IPS-18a (cell line): ENCODE data around the gene COL18A1.
A peak's percentile ranks its signal among the peaks of the same experiment; 100 is the strongest.

Source experiments
- H3K27ac ChIP-seq: one replicate; pipeline ENCODE4 v1.5.1; 2013; ENCODE audit warnings: low read length
- H3K27me3 ChIP-seq: one replicate; pipeline ENCODE4 v1.6.1; 2013; ENCODE audit warnings: mild to moderate bottlenecking, low read length; ENCODE audit not compliant: control insufficient read depth, insufficient read depth
- H3K36me3 ChIP-seq: one replicate; pipeline ENCODE4 v1.6.1; 2013; ENCODE audit warnings: low read depth, low read length; ENCODE audit not compliant: control insufficient read depth
- H3K4me1 ChIP-seq: one replicate; pipeline ENCODE4 v1.6.1; 2013; ENCODE audit warnings: low read depth, low read length; ENCODE audit not compliant: control insufficient read depth
- H3K4me3 ChIP-seq: one replicate; pipeline ENCODE4 v1.5.1; 2013; ENCODE audit warnings: low read length
- H3K9ac ChIP-seq: one replicate; pipeline ENCODE4 v1.6.1; 2013; ENCODE audit warnings: mild to moderate bottlenecking, low read length, moderate library complexity
- H3K9me3 ChIP-seq: one replicate; pipeline ENCODE4 v1.6.1; 2013; ENCODE audit warnings: low read depth, low read length; ENCODE audit not compliant: control insufficient read depth

The COL18A1 gene

DNA sequence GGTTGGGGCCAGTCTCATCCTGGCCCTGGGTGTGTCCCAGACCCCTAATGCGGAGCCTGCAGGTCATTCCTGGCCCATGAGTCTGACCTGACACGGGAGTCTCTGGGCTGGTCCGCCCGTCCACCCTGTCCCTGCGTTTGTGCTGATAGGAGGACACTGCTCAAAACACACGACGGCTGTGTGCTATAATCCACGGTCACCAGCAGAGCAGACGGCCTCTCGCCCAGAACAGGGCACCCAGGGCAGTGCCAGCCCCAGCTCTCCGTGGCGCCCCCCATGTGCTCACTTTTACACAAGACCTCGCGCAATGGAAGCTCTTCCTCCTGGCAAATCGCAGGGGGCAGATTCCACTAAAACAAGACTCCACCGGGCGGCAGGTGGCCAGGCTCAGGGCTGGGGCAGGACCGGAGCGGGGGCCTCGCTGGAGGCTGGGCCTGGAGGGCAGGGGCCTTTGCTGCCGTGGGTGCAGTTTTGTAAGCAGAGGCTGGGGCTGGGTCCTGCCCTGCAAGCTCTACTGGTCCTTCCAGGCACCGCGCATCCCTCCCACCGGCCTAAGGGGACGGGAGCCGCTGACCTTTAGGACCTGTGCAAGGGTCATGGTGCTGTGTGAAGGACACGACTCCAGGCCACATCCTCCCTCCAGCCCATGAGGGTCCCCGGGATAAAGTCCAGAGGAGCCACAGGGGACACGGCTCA is 147.9 kb downstream of the COL18A1 start:
- no peaks in the 10 kb centered on the region for H3K27me3 ChIP-seq
- no peaks in the 10 kb centered on the region for H3K9me3 ChIP-seq
- H3K36me3 ChIP-seq, result no peaks in the 10 kb centered on the region
- no peak overlapping the region for H3K9ac ChIP-seq
- H3K27ac ChIP-seq, result no peak overlapping the region
- H3K4me1 ChIP-seq, result peaks cover 6% of the 10 kb centered on the region
- no peak overlapping the region for H3K4me3 ChIP-seq

- Histone ChIP-seq H3K9me3 (no peaks in the 10 kb centered on the region), H3K27ac (no peak overlapping the region), H3K27me3 (no peaks in the 10 kb centered on the region), H3K36me3 (no peaks in the 10 kb centered on the region), H3K4me3 (peak overlapping the region; percentile 45), H3K9ac (no peak overlapping the region), H3K4me1 (peaks cover 6% of the 10 kb centered on the region)
These were observed 149.7 kb downstream of the COL18A1 start for GRCh38 chr21:45554477-45555175.

DNA sequence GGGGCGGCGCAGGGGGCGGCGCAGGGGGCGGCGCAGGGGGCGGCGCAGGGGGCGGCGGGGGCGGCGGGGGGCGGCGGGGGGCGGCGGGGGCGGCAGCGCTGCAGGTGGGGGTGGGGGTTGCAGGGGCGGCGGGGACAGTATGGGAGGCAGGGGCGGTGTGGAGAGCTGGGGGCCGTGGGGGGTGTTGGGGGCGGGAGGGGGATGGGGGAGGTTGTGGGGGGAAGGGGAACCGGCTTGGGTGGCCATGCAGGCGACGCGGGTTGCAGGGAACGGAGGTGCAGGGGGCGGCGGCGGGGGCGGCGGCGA is 150.2 kb downstream of the COL18A1 start:
- Histone ChIP-seq H3K4me1 (peaks cover 6% of the 10 kb centered on the region), H3K27me3 (no peaks in the 10 kb centered on the region), H3K4me3 (no peak overlapping the region), H3K9me3 (no peaks in the 10 kb centered on the region), H3K9ac (no peak overlapping the region), H3K36me3 (no peaks in the 10 kb centered on the region), H3K27ac (no peak overlapping the region)

DNA sequence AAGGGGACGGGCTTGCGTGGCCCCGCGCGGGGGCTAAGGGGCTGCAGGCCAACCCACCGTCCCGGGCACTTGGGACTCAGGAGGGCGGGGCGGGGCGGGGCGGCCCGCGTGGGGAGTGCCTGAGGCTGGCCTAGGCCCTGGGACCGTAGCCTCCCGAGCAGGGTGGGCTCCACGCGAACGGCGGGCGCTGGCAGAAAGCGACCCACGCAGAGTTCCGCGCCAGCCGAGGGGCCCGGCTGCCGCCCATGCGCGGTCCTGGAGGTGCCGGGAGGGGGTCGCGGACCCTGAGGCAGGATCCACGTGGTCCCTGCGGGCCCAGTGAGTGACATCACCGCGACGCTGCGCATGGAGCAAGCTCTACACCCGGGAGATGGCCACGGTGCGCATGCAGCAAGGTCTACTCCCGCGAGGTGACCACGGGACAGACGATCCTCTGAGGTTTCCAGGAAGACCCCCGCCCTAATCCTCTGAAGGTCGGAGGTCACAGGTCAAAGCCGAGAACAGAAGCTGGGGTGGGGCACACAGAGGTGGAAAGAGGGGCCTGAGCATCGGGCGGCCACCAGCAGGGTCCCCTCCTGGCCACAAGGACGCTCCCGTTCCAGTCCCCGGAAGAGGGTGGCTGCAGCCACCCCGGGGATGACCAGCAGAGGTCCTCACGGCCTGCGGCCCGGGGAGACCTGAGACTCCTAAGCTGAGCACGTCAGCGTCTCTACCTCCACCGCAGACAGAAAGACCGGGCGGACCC is 150.8 kb downstream of the COL18A1 start:
- H3K36me3 ChIP-seq, result no peaks in the 10 kb centered on the region
- H3K4me1 ChIP-seq, result peaks cover 6% of the 10 kb centered on the region
- H3K27me3 ChIP-seq, result no peaks in the 10 kb centered on the region
- no peak overlapping the region for H3K9ac ChIP-seq
- peak overlapping the region; percentile 44 for H3K4me3 ChIP-seq
- H3K9me3 ChIP-seq, result no peaks in the 10 kb centered on the region
- no peak overlapping the region for H3K27ac ChIP-seq

DNA sequence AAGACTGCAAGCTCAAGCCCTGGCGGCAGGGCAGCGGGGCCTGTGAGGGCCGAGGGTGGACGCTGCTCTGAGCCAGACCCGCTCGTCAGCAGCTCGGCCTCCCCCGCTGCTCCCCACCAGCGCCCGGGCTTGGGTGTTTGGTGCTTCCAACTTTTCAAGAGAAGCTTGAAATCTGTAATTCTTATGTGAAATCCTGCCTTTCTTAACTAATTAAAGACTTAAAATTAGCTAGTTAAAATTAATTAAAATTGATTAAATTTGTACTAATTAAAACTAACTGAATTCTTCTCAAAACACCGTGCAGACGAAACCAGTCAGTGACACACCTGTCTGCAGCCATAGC is 151.3 kb downstream of the COL18A1 start:
- Histone ChIP-seq H3K9me3 (no peaks in the 10 kb centered on the region), H3K36me3 (no peaks in the 10 kb centered on the region), H3K27ac (no peak overlapping the region), H3K4me1 (peaks cover 2% of the 10 kb centered on the region), H3K4me3 (no peak overlapping the region), H3K9ac (no peak overlapping the region), H3K27me3 (no peaks in the 10 kb centered on the region)

DNA sequence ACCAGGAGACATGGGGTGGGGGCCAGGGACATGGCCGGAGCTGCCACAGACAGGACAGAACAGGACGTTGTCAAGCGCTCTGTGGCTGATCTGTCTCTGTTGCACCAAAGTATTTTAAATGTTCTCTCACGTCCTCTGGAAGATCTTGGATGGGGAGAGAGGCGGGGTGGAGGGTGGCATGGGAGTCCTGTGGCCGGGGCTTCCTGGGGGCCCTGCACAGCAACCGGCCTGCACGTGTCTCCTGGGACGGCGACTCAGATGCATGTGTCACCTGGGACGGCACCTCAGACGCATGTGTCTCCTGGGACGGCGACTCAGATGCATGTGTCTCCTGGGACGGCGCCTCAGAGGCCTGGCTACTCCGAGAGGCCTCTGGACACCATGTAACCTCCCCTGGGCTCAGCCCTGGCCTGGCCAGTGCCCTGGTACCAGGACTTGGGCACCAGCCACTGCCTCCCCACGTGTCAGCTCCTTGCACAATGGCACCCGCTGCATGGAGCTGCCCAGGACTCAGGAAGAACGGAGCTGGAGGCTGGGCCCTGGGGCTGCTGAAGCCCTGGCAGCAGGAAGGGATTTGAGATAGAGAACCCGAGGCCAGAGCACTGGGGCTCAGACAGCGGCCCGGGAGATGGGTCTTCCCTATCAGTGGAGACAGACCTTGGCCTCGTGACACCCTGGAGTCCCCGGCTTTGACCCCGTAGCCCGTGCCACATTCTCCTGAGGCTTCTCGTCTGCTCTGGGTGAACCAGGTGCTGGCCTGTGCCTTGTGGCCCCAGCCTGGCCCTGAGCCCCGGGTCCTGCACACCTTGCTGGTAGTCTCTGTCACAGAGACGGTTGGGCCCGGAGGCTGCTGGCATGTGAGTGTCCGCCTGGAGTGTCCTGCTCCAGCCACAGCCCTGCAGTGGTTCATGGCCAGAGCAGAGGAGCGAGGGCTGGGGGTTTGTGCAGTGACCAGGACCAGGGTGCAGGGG is 152.0 kb downstream of the COL18A1 start:
- Histone ChIP-seq H3K9me3 (no peaks in the 10 kb centered on the region), H3K4me3 (no peak overlapping the region), H3K27ac (no peak overlapping the region)

GRCh38 chr21:45557616-45558043 is 152.7 kb downstream of the COL18A1 start:
- H3K4me1 ChIP-seq, result no peaks in the 10 kb centered on the region
- no peak overlapping the region for H3K27ac ChIP-seq
- no peak overlapping the region for H3K4me3 ChIP-seq
- H3K27me3 ChIP-seq, result no peaks in the 10 kb centered on the region
- no peak overlapping the region for H3K9ac ChIP-seq
- H3K9me3 ChIP-seq, result no peaks in the 10 kb centered on the region
- H3K36me3 ChIP-seq, result no peaks in the 10 kb centered on the region

More for the DNA sequence above, 152.0 kb downstream of the COL18A1 start:
- Histone ChIP-seq H3K27me3 (no peaks in the 10 kb centered on the region), H3K36me3 (no peaks in the 10 kb centered on the region), H3K9ac (no peak overlapping the region), H3K4me1 (no peaks in the 10 kb centered on the region)

DNA sequence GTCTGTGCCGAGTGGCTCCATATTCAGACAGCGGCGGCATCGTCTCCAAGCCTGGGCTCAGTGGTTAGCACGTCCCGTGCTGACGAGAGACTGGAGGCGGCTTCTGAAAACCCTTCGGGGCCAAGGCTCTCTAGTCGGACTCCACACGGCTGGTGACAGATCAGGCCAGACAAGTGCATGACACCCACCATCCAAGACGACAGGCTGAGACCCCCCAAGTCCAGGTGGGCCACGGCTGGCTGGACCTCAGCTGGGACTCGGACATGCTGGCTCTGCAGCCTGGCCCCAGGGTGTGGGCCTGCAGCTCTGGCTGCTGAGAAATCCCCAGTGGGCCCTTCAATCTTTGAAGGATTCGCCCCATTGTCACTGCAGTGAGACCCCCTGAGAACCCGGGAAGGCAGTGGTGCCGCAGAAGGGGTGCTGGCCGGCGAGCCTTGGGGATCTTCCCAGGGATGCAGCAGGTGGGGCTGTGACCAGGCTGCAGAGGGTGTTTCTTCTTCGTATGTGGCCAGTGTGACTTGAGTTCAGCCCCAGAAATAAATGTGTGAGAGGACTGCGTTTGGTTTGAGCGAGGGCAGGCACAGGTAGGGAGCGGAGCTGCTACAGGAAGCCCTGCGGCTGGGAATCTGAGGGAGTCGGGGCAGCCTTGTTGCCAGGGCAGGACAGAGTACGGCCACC is 153.2 kb downstream of the COL18A1 start:
- no peak overlapping the region for H3K4me3 ChIP-seq
- no peaks in the 10 kb centered on the region for H3K27me3 ChIP-seq
- no peak overlapping the region for H3K9ac ChIP-seq
- H3K27ac ChIP-seq, result no peak overlapping the region
- no peaks in the 10 kb centered on the region for H3K9me3 ChIP-seq
- no peaks in the 10 kb centered on the region for H3K36me3 ChIP-seq
- H3K4me1 ChIP-seq, result no peaks in the 10 kb centered on the region

- Histone ChIP-seq H3K27me3 (no peaks in the 10 kb centered on the region), H3K27ac (no peak overlapping the region), H3K4me1 (no peaks in the 10 kb centered on the region), H3K36me3 (no peaks in the 10 kb centered on the region), H3K9ac (no peak overlapping the region), H3K9me3 (no peaks in the 10 kb centered on the region), H3K4me3 (no peak overlapping the region)
These were observed 154.5 kb downstream of the COL18A1 start for GRCh38 chr21:45559216-45560105.
